SK-N-SH treated with all-trans-retinoic acid at 6 μM for 48 hours (cell line): Measurements from ENCODE around the gene FAM240B.

ENCODE experiments used
- ZFP30 ChIP-seq: fragments of 450-650 bp; formaldehyde crosslinking; IDR thresholded peaks from 2 replicates; pipeline ENCODE4 v1.5.0; 2022; ENCODE audit warnings: mild to moderate bottlenecking, moderate library complexity
- ZNF70 ChIP-seq: fragments of 450-650 bp; formaldehyde crosslinking; IDR thresholded peaks from 2 replicates; pipeline ENCODE4 v1.5.0; 2020; ENCODE audit warnings: mild to moderate bottlenecking, moderate library complexity

DNA sequence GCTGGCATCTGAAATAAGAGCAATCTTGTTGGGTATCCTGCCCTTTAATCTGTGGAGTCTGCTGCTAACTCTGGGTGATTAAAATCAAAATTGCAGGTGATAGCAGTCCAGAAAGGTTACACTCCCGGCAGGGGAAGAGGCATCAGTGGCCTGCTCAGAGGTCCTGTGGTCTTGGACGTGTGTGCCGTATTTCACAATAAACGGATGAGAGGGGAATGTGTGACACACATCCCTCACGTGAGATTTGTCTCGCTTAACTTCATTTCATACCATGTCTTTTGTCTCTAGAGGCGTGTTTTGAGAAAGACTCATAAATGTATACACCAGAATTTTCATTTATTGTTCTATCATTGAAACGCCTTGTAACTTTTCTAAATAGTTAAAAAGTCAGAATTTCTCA, 36.6 kb downstream of the FAM240B start:
- TF ChIP-seq ZNF70 (CRISPR knock-in tag) (no peak), ZFP30 (no peak)
